GM21619 (cell line): Measurements from ENCODE around the gene NEAT1.

Experiments
- ATAC-seq: cut with Tn5 transposase; IDR thresholded peaks from one replicate; pipeline ENCODE4 v1.9.1; 2021; ENCODE audit not compliant: unreplicated experiment

The NEAT1 gene

GRCh38 chr11:65389294-65389980 is 33.2 kb upstream of the NEAT1 start:
- no peak for ATAC-seq

- no peak for ATAC-seq
These were observed 32.3 kb upstream of the NEAT1 start for GRCh38 chr11:65390099-65390941.

DNA sequence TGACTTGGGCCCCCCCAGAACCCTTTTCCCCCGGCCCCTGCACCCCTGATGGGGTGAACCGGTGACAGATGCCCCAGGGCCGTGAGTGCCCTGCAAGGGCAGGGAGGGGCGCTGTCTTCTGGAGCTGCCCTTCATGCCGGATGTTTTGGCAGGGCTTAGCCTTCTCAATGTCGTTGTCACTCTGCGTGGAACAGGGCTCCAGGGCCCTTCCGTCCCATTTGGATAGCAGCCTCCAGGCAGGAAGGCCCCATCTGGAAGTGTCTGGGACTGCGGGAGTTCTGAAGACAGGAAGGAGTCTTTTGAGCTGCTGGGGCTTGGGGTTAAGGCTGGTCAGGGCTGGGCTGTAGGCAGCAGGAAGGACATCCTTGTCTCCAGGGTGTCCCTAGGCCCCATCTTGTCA is 31.6 kb upstream of the NEAT1 start:
- ATAC-seq: no peak

GRCh38 chr11:65392186-65392829 is 30.3 kb upstream of the NEAT1 start:
- ATAC-seq: no peak

- no peak for ATAC-seq
These were observed 29.7 kb upstream of the NEAT1 start for GRCh38 chr11:65392899-65393298.

GRCh38 chr11:65393513-65394079 is 29.0 kb upstream of the NEAT1 start:
- no peak for ATAC-seq

- ATAC-seq: no peak
These were observed 28.5 kb upstream of the NEAT1 start for GRCh38 chr11:65394125-65394536.

DNA sequence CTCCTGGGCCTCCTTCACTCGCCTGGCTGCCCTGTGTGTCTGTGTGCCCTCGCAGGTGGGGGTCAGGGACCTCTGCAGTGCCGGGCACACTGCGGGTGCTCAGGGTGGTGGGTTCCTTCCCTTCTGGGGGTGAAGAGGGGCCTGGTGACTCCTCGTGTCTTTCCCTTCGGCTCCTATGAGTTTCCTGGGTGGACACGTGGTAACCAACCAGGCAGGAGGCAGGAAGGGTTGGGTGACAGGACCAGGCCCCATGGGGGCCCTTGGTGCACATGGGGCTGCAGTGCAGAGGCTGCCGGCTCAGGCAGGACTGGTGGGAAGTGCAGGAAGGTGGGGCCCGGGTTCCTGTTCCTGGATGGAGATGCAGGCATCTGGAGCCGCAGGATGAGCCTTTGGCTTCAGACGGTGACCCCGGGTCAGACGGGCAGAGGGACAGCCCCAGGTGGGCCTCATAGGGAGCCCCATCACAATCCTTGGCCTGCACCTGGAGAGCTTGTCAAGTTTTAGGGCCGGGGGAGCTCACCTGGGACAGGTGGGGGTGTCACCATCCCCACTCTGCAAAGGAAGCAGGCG is 26.6 kb upstream of the NEAT1 start:
- ATAC-seq: no peak

DNA sequence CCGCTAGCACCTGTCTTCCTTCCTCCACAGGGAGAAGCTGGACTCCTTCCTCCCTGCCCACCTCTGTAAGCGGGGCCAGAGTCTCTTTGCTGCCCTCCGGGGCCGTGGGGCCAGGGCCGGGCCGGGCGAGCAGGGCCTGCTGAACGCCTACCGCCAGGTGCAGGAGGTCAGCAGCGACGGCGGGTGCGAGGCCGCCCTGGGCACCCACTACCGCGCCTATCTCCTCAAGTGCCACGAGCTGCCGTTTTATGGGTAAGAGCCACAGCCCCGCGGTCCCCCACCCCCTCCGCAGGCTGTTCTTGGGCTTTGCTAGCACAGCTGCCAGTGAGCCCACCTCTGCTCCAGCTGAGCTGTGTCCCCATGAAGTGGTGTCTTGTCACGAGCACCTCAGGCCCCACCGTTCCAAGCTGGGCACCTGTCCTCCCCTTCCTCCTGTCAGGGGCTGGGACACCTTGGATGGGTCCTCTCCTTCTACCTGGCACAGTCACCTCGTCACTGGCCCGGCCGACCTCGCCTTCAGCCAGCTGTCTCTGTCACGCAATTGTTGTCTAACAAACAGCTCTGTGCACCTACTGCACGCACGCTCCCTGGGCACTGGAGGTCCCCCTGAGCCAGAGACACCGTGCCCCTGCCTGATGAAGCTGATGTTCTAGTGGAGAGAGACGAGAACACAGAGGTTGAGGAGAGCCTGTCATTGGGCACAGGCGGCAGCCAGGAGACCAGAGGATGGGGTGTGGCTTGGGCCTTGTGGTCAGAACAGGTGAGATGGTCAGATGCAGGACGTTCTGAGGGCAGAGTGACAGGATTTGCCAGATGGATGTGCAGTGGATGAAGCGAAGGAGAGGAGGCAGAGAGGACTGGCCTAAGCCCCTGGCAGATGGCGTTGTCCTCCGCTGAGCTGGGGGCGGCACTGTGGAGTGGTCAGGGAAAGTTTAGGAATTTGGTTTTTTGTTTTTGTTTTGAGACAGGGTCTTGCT is 25.5 kb upstream of the NEAT1 start:
- ATAC-seq: no peak

- ATAC-seq: no peak
These were observed 24.2 kb upstream of the NEAT1 start for GRCh38 chr11:65398362-65398910.

DNA sequence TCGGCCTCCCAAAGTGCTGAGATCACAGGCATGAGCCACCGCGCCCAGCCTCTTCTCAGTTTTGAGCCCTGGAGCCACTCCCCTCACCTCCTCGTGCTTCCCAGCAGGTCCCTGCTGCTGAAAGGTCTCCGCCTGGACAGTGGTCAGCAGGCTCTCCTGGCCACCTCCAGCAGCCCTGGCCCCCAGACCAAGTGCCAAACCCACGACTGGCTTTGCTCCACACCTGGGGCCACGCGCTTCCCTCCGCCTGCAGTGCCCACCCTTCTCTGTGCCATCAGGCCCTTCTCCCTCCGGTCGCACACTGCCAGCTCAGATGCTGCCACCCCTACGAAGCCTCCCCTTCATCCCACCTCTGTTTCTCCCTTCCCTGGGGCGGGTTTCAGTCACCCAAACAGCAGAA is 23.3 kb upstream of the NEAT1 start:
- ATAC-seq: no peak

- no peak for ATAC-seq
These were observed 22.8 kb upstream of the NEAT1 start for GRCh38 chr11:65399845-65400244.

GRCh38 chr11:65400307-65401072 is 22.1 kb upstream of the NEAT1 start:
- no peak for ATAC-seq

DNA sequence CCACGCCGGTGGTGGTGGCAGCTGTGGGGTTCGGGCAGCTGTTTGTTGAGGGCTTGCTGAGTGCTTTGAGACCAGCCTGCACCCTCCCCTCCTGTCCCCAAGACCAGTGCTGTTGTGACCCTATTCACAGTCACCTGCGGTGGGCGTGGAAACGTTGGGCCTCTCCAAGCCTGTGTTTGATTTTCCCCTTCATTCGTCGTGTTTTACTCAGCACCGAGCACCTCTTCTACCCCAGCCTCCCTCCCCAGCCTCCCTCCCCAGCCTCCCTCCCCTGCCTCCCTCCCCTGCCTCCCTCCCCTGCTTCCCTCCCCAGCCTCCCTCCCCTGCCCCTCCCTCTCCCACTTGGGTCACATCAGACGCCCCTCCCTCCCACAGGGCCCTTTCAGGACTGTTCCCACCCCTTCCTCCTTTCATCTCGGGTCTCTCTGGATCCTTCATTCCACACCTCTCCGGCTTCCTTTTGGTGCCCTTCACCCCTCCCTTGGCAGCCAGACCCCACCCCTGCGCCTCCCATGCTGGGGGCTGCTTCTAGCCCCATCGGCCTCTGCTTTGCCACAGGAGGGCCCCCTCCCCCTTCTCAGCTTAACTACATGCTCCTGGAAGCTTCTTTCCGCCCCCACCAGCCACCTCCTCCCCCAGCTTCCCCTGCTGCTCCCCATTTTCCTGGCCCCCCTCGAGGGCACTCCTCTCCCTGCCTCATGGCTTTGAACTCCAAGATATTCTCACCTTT is 21.4 kb upstream of the NEAT1 start:
- no peak for ATAC-seq

- no peak for ATAC-seq
These were observed 20.8 kb upstream of the NEAT1 start for GRCh38 chr11:65401803-65402248.

GRCh38 chr11:65402790-65403189 is 19.8 kb upstream of the NEAT1 start:
- ATAC-seq: no peak

GRCh38 chr11:65403607-65404121 is 18.9 kb upstream of the NEAT1 start:
- no peak for ATAC-seq

DNA sequence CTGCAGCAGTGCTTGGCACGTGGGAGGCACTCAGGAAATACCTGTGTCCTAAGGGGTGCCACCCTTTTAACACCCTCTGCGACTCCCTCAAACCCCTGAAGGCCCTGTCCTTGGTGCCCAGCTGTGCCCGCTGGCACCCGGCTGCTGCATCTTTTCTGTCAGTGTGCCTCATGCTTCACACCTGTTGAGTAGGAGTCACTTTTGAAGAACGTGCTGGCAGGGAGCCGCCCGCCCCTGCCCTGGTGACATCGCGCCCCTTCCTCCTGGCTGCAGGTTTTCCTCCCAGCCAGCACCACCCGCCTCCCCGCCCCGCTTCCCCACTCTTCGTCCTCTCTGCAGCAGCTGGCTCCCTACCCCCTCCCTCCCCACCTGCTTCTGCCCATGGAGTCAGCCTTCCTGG is 18.4 kb upstream of the NEAT1 start:
- ATAC-seq: no peak
